Measurements from ENCODE around the gene PAX5.

PAX5 gene

DNA sequence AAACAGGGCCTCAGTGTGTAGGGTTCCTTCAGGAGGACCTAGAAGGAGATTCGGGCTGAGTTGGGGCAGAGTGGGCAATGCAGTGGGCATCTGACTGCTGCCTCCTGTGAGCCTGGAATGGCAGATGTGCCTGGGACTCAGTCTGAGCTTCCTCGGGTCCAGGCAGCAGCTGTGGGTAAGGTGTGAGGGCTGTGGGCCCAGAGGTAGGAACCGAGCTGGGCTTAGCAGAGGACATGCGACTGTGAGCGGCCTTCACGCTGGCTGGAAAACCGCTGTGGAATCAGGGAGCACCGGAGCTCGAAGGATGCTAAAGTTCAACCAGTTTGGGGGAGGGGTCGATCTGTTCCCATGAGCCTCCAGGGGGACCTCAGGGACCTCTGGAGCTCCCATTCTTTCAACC is 137.0 kb downstream of the PAX5 start:
- TF ChIP-seq CTCF (IDR thresholded peaks at IDR 0.05; ENCODE audit: low read depth, low read length): no peak
- no peak for DNase-seq (ENCODE audit: low read depth, low spot score)
- in situ Hi-C loops (cut with HindIII; ENCODE audit: low sequenced_read_pairs): no loop called here
- no peak overlapping the region for H3K4me3 ChIP-seq (ENCODE audit: low read depth, low read length)

DNA sequence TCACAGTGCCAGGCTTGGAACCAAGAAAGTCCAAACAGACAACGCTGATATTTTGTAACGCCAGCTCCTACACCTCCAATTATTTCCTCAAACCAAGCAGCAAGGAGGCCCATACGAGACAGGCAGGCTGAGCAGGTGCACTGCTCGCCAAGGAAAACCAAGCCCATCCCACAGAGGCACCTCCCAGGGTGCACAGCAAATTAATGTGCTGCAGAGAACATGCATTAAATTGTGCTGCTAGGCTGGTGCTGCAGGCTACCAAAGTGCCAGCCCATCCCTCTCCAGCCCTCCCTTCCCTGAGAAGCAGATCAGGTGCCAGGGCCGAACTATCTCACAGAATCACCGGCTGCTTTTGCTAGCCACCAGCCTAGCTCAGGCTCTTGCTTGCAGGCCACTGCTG is 137.8 kb downstream of the PAX5 start:
- H3K4me3 ChIP-seq (ENCODE audit: low read depth, low read length): no peak overlapping the region
- no peak for DNase-seq (ENCODE audit: low read depth, low spot score)
- no peak for TF ChIP-seq CTCF (IDR thresholded peaks at IDR 0.05; ENCODE audit: low read depth, low read length)
- in situ Hi-C loops (cut with HindIII; ENCODE audit: low sequenced_read_pairs): no loop called here

GRCh38 chr9:36895744-36896260 is 138.3 kb downstream of the PAX5 start:
- in situ Hi-C loops (cut with HindIII; ENCODE audit: low sequenced_read_pairs): no loop called here
- no peak for DNase-seq (ENCODE audit: low read depth, low spot score)
- no peak for TF ChIP-seq CTCF (IDR thresholded peaks at IDR 0.05; ENCODE audit: low read depth, low read length)
- H3K4me3 ChIP-seq (ENCODE audit: low read depth, low read length): no peak overlapping the region

- DNase-seq (ENCODE audit: low read depth, low spot score): no peak
- no peak for TF ChIP-seq CTCF (IDR thresholded peaks at IDR 0.05; ENCODE audit: low read depth, low read length)
- in situ Hi-C loops (cut with HindIII; ENCODE audit: low sequenced_read_pairs): no loop called here
Observed at GRCh38 chr9:36894695-36895310, 139.3 kb downstream of the PAX5 start.

DNA sequence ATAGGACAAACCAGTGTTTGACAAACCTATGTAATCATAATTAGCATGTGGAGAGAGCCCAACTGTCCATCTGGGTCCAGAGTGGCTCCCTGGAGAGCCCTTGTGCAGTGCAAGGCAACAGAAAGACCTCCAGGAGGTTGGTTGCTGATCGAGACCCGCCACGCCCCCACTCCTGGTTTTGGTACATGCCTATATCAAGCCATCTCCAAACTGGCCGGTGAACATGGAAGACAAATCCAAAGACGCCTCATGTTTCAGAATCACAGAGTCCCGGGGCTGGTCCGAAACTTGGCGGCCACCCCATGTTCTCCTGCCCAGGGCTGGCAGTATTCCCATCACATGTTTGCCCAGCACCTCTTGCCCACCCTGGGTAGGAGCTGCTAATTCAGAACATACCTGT is 140.2 kb downstream of the PAX5 start:
- DNase-seq (ENCODE audit: low read depth, low spot score): no peak
- TF ChIP-seq CTCF (IDR thresholded peaks at IDR 0.05; ENCODE audit: low read depth, low read length): no peak
- no peak overlapping the region for H3K4me3 ChIP-seq (ENCODE audit: low read depth, low read length)
- in situ Hi-C loops (cut with HindIII; ENCODE audit: low sequenced_read_pairs): no loop called here

More at GRCh38 chr9:36894695-36895310, 139.3 kb downstream of the PAX5 start:
- H3K4me3 ChIP-seq (ENCODE audit: low read depth, low read length): no peak overlapping the region

DNA sequence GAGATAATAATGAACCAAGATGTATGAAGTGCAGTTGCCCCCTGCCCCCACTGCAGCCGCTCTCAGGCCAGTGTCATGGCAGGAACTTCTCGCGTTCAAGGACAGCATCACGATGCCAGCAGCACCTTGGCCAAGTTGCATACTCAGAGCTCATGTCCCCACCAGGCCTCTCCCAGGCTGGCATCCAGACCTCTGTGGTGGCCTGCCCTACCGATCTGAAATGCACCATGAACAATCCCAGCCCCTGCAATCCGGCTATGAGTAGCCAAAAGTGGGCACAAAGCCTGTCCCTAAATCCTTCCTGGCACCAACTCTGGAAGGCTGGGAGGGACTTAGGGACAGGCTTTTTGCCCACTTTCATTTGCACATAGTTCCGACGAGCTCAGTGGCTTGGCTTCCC is 140.9 kb downstream of the PAX5 start:
- no peak for TF ChIP-seq CTCF (IDR thresholded peaks at IDR 0.05; ENCODE audit: low read depth, low read length)
- no peak for DNase-seq (ENCODE audit: low read depth, low spot score)
- H3K4me3 ChIP-seq (ENCODE audit: low read depth, low read length): no peak overlapping the region
- in situ Hi-C loops (cut with HindIII; ENCODE audit: low sequenced_read_pairs): no loop called here

All from astrocyte of the spinal cord (primary cell).